GM19324 (cell line): ENCODE data around the gene MAPK8IP1.

Experiments
- ATAC-seq: cut with Tn5 transposase; IDR thresholded peaks from one replicate; pipeline ENCODE4 v1.9.1; 2021; ENCODE audit warnings: mild to moderate bottlenecking, moderate library complexity; ENCODE audit not compliant: unreplicated experiment, low FRiP score

Gene MAPK8IP1

GRCh38 chr11:45935349-45936064, 50.1 kb downstream of the MAPK8IP1 start:
- no peak for ATAC-seq

- ATAC-seq = no peak
Measured at GRCh38 chr11:45936511-45937054, 51.1 kb downstream of the MAPK8IP1 start.

GRCh38 chr11:45937916-45938315, 52.5 kb downstream of the MAPK8IP1 start:
- no peak for ATAC-seq

GRCh38 chr11:45939836-45940235, 54.4 kb downstream of the MAPK8IP1 start:
- ATAC-seq = no peak

- ATAC-seq = no peak
Measured at GRCh38 chr11:45941285-45941684, 55.8 kb downstream of the MAPK8IP1 start.

GRCh38 chr11:45942381-45942780, 56.9 kb downstream of the MAPK8IP1 start:
- ATAC-seq = no peak

GRCh38 chr11:45945397-45945999, 60.0 kb downstream of the MAPK8IP1 start:
- ATAC-seq = no peak

GRCh38 chr11:45947885-45948284, 62.4 kb downstream of the MAPK8IP1 start:
- ATAC-seq = no peak

- ATAC-seq = no peak
Measured at GRCh38 chr11:45948356-45948755, 62.9 kb downstream of the MAPK8IP1 start.

- ATAC-seq = no peak
Measured at GRCh38 chr11:45949992-45950407, 64.5 kb downstream of the MAPK8IP1 start.
